Ureter (tissue), 1 donor: Measurements from ENCODE around the gene TTL. TPM values are rescaled to one million over a fixed set of nuclear protein-coding genes. Genes with fewer than 3 reads are reported as not detected.
A peak's percentile ranks its signal among the peaks of the same experiment; 100 is the strongest.
"Not testable (repeated sequence)": the region's sequence is repeated elsewhere in the genome, so short reads cannot be mapped to it uniquely, and the experiment has no call there.

Source experiments
- DNase-seq: peaks from one replicate; pipeline ENCODE4 v3.0.0-alpha.2; 2020; ENCODE audit warnings: low spot score
- total RNA-seq: library from RNA; stranded (reverse); gene quantifications from one replicate; pipeline ENCODE4 v1.2.4, GENCODE V29; 2023
- donor health status: DM: yes; HTN: yes; CAD: no.

TTL gene
- 22.2 TPM for total RNA-seq

DNA sequence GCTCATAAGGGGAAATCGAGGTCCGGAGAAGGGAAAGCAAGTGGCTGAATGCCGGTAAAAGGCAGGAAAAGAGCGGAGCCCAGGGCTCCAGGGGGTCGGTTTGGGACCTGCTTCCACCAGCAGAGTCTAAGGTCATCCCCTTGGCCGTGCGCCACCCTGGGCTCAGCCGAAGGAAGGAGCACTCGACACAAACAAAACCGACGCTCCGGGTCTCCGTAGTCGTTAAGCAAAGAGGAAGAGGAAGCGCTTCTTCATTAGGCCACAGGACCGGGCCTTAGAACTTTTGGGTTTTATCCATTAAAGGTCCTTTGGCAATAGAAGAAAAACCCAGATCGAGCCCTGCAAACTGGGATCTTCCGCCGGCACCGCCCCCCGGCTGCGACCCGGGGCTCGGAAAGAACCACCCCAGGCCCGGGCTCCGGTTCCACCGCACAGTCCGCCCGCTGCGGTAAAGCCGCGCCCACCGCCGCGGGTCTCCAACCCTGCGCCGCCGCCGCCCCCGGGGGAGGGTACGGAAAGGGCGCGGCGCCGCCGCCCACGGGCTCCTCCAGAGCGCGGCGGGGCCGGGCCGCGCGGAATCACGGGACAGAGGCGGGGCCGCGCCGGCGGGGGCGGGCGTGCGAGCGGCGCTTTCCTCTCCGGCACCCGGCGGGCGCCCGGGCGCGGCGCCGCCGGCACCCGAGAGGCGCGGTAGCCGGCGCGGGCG is at the start of gene TTL:
Gene TTL (plus strand): TSS at position 629 of the 706 bp plus-strand sequence. CDS start 189 bp downstream, outside the sequence.
- DNase-seq, result peak; percentile 71

DNA sequence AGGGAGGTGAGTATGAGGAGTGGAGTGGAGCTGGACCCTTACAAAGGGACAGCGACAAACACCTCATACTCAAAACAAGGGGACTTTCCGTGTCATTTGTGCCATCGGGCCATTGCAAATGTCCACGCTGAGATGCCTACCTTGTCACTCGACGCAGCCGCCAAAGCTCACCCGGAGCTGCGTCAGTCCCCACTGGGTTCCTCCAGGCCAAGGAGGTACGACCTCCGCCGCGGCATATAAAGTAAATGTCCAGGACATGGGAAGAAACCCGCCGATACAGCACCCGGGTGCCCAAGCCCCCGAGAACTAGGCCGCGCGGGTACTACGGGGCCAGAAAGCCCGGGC is 49.6 kb upstream of the TTL start:
- DNase-seq, result not testable (repeated sequence)

DNA sequence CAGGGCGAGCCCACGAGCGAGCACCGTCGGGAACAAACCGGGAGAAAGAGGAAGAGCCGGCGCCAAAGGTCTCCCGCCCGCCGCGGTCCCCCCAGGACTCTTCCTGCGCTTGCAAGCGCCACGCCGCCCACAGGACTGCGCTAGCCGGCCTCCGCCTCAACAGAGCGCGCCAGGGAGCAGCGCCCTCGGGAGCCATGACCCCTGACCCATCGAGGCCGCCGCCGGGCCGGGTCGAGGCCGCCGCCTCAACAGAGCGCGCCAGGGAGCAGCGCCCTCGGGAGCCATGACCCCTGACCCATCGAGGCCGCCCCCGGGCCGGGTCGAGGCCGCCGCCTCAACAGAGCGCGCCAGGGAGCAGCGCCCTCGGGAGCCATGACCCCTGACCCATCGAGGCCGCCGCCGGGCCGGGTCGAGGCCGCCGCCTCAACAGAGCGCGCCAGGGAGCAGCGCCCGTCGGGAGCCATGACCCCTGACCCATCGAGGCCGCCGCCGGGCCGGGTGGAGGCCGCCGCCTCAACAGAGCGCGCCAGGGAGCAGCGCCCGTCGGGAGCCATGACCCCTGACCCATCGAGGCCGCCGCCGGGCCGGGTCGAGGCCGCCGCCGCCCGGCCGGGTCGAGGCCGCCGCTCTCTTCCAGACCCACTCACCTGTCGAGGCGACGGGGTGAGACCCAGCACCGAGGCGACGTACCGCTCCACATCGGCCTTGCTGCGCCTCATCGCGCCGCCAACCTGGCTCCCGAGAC is 49.0 kb upstream of the TTL start:
- DNase-seq, result not testable (repeated sequence)

DNA sequence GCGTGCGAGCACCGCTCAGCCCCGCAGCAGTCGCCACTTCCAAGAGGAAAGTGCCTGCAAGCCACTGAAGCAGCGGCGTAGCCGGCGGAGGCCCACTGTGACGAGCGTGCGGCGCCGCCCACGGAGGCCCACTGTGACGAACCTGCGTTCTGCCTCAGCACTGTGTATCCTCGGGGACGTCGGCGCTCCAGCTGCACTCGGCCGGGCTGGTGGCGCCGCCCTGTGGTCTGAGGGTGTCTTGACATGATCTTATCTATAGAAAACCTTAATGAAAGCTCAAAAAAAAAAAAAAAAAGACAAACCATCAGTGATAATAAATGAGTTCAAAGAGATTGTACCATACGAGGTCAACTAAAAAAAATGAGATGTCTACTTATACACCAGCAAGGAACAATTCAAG is 48.5 kb upstream of the TTL start, which contains the start of gene RGPD8:
Gene RGPD8 (minus strand): TSS at position 166 of the 400 bp plus-strand sequence. CDS start 192 bp downstream, outside the sequence.
- peak; percentile 93 for DNase-seq

DNA sequence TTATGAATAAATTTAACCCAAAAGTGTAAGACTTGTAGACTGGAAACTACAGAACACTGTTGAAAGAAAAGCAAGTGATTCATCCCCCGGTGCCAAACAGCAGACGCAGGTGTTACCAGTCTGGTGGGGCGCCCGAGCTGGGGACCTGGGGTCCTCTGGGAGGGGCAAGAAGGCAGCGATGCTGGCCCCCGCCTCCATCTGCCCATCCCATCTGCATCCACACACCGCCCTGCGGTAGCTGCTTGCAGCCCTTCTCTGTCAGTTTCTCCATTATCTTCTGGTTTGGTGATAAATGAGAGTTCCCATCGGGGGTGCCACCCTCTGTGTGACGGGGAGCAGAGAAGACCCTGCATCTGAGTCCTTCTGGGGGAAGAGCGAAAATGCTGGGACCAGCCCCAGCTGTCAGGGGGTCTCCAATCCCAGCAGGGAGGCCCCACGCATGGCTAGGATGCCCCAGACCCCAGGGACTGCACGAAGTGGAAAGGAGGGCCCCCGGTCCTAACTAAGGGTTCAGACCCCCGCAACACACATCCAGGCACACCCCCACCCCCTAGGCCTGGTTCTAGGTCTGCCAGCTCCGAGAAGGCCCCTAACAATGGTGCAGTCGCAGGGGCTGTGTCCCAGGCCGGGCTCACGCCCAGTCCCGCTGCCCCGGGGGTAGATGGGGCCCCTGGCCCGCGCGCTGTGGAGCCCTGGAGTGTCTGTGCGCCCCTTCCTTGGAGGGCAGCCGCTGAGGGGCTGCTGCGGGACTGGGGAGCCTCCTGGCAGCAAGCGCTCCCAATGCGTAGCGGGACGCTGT is 47.8 kb upstream of the TTL start:
- no peak for DNase-seq

DNA sequence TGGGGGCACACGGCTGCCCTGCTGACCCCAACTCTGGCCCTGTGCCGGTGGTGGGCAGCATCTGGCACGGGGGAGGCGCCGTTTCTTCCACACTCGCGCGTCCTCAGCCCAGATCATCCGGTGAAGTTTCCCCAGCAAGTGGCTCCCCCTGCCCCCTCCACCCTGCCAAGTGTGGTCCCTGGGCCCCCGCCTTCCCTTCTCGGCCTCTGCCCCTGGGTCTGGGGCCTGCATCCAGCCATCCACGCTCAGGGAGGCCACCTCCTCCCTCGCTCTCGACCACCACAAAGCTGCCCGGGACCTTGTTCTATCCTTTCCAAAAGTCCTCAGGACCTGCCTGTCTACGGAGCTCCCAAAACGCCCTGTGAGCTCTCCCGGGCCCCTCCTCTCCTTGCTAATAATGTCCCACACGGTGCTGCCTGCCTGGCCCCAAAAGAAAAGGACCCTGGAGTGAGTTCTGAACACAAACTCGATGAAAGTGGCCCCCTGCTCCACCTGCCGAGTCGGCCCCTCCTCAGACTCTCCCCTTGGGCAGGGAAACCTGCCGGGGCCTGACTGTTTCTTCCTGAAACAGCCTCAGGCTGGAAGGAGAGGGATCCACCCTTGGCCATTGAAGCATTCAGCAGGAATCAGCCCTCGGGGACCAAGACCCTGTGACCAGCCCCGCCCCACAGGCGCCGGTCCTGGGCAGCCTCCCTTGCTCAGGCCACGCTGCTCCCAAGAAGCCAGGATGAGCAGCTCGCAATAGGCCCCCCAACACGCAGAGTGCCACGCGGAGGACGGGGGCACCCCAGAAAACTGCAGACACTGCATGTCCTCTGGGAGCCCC is 46.9 kb upstream of the TTL start:
- not testable (repeated sequence) for DNase-seq

DNA sequence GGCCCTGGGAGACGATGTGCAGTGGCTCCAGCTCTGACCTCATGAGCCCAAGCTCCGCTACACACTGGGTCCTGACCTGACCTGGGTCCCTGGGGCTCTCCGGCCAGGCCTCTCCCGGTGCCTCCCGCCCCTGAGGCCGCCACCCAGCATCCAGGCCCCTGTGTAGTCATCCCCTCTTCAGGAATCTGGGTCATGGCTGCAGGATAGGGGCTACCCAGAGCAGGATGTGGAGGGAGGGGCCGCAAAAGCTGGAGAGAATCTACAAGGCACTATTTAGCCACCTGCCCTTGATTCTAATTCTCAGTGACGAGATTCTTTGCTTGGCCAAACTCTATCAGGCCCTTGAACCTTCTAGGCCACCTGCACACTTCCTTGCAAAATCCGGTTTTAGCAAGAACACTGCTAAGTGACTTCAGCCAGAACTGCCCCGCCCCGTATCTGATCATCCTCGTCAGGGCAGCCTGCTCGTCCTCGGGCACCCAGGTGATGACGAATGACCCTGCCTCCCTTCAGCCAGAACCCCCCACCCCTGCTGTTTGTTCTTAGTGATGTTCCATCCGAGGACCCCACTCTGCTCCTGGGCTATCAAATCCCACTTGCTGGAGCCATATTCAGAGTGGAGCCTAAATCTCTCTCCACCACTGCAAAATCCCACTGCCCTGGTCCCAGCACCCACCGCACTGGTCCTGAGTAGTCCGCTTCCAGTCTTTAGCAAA is 46.1 kb upstream of the TTL start:
- DNase-seq, result not testable (repeated sequence)

DNA sequence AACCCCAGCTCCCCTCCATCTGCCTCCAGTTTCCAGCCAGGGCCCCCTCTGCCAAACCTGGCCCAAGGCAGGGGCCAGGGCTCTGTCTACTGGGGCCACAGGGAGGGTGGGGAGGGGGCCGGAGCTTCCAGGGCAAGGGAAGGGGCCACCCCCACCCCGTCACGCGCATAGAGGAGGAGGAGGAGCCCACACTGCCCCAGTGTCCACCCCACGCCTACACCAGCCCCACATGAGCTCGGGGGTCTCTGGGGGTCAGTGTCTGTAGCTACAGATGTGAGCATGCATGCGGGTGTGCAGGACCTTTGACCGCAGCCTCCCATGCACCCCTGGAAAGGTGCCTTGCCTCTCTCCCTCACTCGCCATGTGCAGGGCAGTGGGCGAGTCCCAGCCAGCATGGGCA is 45.0 kb upstream of the TTL start:
- not testable (repeated sequence) for DNase-seq

DNA sequence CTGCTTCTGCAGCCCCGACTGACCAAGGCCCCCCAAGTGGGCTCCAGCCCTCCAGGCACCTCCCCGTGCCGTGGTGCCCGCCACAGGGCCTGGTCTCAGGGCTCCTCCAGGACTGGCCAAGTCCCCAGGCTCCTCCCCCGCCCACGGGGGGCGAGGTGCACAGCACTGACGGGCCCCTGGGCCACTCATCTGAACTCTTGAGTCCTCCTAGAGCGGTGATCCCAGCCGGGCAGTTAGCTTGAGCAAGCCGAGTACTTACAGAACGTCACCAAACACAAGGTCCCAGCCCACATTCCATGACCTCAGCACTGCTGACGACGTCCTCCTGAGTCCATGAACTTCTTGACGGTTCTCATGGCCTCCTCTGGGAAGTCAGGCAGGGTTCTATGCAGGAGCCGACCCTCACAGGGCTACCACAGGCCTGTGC is 44.5 kb upstream of the TTL start:
- DNase-seq, result not testable (repeated sequence)

DNA sequence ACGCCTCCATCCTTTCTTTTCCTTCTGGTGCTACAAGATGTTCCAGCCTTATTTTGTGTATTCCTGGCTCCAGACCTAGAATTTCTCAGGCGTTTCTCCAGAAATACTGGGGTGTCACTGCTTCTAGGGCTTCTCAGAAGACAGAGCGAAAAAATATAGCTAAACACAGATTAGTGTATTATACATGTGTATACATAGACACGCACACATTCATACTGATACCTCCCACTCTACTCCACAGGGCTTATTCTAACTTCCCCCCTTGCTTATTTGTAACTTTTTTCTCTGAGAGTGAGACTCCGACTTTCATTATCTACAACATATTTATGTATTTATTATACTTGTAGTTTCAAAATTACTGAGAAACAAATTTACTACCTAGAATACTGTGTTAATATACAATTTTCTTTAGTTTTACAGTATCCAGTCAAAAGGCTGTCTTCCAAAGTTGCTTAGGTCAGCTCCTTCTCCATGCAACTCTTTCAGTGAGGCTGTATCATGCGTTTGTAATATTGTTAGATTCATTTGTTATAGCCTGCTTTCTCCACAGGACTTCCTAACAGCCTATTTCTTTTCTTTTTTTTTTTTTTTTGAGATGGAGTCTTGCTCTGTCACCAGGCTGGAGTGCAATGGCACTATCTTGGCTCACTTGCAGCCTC is 43.2 kb upstream of the TTL start:
- DNase-seq, result not testable (repeated sequence)

DNA sequence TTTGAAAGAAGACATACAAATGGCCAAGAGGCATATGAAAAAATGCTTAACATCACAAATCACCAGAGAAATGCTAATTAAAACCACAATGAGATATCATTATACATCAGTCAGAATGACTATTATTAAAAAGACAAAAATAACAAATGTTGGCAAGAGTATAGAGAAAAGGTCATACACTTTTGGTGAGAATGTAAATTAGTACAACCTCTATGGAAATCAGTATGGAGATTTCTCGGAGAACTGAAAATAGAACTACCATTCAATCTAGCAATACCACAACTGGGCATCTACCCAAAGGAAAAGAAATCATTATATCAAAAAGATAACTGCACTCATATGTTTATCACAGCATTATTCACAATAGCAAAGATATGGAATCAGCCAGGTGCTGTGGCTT is 37.7 kb upstream of the TTL start:
- not testable (repeated sequence) for DNase-seq

DNA sequence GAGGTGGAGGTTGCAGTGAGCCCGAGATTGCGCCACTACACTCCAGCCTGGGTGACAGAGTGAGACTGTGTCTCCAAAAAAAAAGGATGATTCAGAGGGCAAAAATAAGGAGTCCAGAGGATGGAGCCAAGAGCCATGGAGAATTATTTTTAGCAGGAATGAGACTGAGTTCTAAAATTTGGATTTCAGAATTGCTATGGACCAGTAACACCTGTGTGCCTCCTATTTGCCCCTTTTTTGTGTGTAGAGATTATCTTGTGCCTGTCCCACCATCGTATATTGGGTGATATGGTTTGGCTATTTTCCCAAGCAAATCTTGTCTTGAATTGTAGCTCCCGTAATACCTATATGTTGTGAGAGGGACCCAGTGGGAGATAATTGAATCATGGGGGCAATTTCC is 32.1 kb upstream of the TTL start:
- DNase-seq, result no peak

DNA sequence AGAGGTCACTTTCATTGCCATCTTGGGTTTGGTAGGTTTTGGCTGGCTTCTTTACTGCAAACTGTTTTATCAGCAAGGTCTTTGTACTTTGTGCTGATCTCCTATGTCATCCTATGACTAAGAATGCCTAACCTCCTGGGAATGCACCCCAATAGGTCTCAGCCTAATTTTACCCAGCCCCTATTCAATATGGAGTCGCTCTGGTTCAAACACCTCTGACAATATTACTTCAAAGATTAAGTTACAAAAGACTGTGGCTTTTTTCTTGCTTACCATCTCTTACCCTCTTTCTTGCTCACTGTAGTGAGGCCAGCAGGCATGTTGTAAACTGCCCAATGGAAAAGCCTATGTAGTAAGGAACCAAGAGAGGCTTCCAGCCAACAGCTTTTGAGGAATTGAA is 30.6 kb upstream of the TTL start:
- DNase-seq, result no peak

DNA sequence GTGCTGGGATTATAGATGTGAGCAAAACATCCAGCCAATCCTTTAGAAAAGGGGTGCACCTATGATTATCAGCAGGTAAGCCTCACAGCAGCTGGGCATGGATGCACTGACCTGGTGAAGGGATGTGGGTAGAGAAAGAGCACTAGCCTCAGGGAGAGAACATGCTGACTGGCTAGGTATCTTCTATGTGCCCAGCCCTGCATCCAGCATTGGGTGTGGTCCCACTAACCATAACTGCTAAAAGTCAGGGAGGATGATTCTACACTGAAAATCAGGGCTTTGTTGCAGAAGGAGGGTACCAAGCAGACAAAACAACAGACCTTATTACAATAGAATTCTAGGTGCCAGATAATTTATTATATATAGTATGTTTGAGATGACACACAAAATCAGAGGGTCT is 27.4 kb upstream of the TTL start:
- no peak for DNase-seq

DNA sequence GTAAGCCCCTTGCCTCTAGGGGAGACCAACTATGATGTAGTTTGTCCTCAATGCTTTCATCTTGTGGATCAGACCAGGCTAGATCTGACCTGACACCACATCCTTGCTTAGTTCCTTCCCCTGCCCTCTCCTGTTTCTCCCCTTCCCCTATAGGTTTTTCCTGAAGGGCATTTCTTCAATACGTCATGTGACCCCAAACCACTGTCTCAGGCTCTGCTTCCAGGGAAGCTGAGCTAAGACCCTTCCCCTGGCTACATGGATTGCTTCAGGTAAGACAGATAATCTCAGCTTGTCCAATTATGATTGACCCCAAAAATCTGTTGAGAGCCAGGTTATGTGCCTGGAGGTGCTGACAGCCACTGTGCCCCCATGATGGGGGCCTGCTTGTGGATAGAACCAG is 22.6 kb upstream of the TTL start:
- DNase-seq, result no peak

DNA sequence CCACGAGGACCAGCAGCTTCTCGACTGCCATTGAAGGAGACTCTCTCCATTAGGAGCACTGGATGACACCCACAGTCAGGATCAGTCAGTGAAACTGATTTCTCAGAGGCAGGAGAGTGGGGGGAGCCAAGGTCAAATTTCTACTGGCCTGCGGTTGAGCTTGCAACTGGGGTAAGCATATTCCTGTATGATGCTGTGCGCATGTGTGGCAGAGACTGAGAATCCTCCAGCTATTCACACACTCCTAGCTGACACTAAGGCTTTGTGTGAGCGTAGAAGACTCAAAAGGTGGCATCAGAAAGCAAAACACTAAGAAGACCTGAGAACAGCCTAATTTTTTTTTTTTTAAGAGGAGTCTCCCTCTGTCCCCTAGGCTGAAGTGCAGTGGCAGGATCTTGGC is 19.8 kb upstream of the TTL start:
- no peak for DNase-seq

DNA sequence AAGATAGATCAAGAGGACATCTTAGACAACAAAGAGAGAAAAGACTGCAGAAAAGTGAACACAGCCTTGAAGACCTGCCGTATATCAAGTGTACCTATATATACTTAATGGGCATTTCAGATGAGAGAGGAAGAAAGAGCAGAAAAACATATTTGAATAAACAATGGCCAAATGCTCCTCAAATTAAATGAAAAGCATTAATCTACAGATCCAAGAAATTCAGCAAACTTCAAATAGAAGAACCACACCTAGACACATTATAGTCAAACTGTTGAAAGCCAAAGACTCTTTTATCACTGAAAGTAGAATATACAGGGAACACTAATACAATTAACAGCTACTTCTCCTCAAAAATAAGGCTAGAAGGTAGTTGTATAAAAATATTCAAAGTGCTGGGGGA is 18.7 kb upstream of the TTL start:
- DNase-seq, result no peak

DNA sequence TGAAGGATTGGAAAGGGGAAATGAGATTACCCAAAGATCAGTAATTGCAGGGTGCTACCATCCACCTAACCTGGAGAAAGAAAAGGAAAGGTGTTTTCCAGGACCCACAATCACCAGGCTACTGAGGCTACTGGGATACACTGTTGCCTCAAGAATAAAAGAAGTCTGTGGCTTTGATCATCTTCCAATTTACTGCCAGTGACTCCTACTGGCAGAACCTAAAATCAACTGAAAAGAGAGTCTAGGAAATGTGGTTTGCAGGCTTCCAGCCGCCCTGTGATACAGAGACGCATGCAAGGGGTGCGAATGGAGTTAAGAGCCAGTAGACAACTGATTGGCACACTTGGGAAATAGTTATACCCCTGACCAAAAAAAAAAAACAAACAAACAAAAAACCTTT is 16.6 kb upstream of the TTL start:
- no peak for DNase-seq

DNA sequence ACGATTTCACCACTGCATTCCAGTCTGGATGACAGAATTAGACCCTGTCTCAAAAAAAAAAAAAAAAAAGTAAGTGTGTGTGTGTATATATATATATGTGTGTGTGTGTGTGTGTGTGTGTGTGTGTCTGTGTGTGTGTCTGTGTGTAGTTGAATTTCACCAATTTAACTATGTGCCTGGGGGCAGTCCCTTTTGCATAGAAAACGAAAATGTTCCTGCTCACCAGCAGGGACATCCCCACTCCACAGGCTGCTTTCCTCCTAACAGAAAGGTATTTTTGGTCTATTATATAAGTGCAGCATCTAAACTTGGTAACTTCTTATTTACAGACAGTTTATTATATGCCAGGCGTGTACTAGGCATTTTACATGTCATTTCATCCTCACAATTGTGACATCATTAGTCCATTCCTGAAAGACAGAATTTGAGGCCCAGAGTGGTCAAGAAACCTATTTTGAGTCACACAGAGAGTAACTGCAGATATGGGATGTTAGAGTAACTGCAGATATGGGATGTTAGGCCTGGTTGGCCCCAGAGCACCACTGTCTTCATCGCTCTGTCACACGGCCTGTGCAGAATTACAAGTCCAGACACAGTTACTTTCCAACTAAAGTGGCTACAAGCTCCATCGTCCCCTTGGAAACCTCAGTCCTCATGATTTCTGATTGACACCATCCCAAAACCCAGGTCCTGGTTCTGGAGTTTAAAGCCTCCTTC is 9.3 kb upstream of the TTL start:
- no peak for DNase-seq
